COLO829 (cell line): ENCODE measurements around the gene CDK2.

Source experiments
- DNase-seq: peaks from one replicate; pipeline ENCODE4 v3.0.0; 2012; ENCODE audit warnings: low spot score

Gene CDK2

GRCh38 chr12:56013482-56013881, 46.9 kb downstream of the CDK2 start:
- no peak for DNase-seq

- DNase-seq, result no peak
Measured at GRCh38 chr12:56014205-56014604, 47.6 kb downstream of the CDK2 start.

GRCh38 chr12:56017181-56017580, 50.6 kb downstream of the CDK2 start:
- DNase-seq, result no peak

GRCh38 chr12:56018356-56018755, 51.7 kb downstream of the CDK2 start:
- DNase-seq, result no peak

- DNase-seq, result no peak
Measured at GRCh38 chr12:56020423-56021184, 54.0 kb downstream of the CDK2 start, which contains the start of gene IKZF4. Gene IKZF4 (plus strand): TSS chr12:56021043. CDS start chr12:56021494, 451 bp downstream.

GRCh38 chr12:56021889-56022497, 55.4 kb downstream of the CDK2 start:
- DNase-seq, result no peak
